Naive thymus-derived CD4-positive, alpha-beta T cell (primary cell): ENCODE measurements around the gene TCF7L1. TPM values are rescaled to one million over a fixed set of nuclear protein-coding genes. Genes with fewer than 3 reads are reported as not detected.

Source experiments
- ATAC-seq: fragments of 150-1000 bp; cut with Tn5 transposase; 2 replicates; pipeline ENCODE4 v1.10.0; 2021; ENCODE audit warnings: mild to moderate bottlenecking, moderate library complexity
- CTCF ChIA-PET: fragments of 350-600 bp; sonication (Branson Sonifier 250); formaldehyde crosslinking; loops from one replicate; lab custom pipeline; 2021; ENCODE audit warnings: antibody characterized with exemption; lab: Charles Lee
- POLR2A ChIA-PET: fragments of 350-600 bp; sonication (Branson Sonifier 250); formaldehyde crosslinking; loops from one replicate; lab custom pipeline; 2021; ENCODE audit warnings: antibody characterized with exemption, inconsistent platforms; lab: Charles Lee
- DNase-seq, 9 donors: peaks; one replicate each; pipeline versions ENCODE4 v3.0.0 to v3.0.0-alpha.2; 2020 to 2022; ENCODE audit warnings: mixed read lengths in 1 of 9
- H3K27ac ChIP-seq: one replicate; pipeline ENCODE4 v1.7.0; 2013; ENCODE audit warnings: mild to moderate bottlenecking, low read depth, low read length, moderate library complexity
- H3K27me3 ChIP-seq, 2 donors: one replicate each; pipeline ENCODE4 v1.7.0; 2013; ENCODE audit warnings: low read length in 2 of 2, mild to moderate bottlenecking in 2 of 2, moderate library complexity in 2 of 2; ENCODE audit not compliant: control insufficient read depth in 2 of 2, insufficient read depth in 2 of 2
- H3K36me3 ChIP-seq, 3 experiments: 1 replicate in 2 of 3; 2 replicates in 1 of 3; pipeline ENCODE4 v1.7.0; 2013; ENCODE audit warnings: low read length in 3 of 3, mild to moderate bottlenecking in 3 of 3, moderate library complexity in 1 of 3; ENCODE audit not compliant: insufficient read depth in 3 of 3, control insufficient read depth in 2 of 3
- H3K4me1 ChIP-seq, 2 donors: one replicate each; pipeline ENCODE4 v1.7.0; 2013; ENCODE audit warnings: low read length in 2 of 2, mild to moderate bottlenecking in 2 of 2, moderate library complexity in 1 of 2; ENCODE audit not compliant: control insufficient read depth in 2 of 2, insufficient read depth in 2 of 2
- H3K4me3 ChIP-seq: 2 replicates; pipeline ENCODE4 v1.7.0; 2013; ENCODE audit warnings: mild to moderate bottlenecking, low read length
- H3K9me3 ChIP-seq, 3 experiments: 1 replicate in 2 of 3; 2 replicates in 1 of 3; pipeline ENCODE4 v1.7.0; 2013; ENCODE audit warnings: low read length in 3 of 3; ENCODE audit not compliant: control insufficient read depth in 2 of 3
- H3K27ac Mint-ChIP-seq, 9 donors: one replicate each; pipeline ENCODE4 v1.8.0; 2020 to 2022; ENCODE audit warnings: mixed read lengths in 9 of 9, mild to moderate bottlenecking in 8 of 9, moderate library complexity in 5 of 9, inconsistent platforms in 2 of 9
- H3K27me3 Mint-ChIP-seq, 5 donors: one replicate each; pipeline ENCODE4 v1.8.0; 2021 to 2022; ENCODE audit warnings: mixed read lengths in 5 of 5, mild to moderate bottlenecking in 1 of 5
- H3K36me3 Mint-ChIP-seq, 5 donors: one replicate each; pipeline ENCODE4 v1.8.0; 2020 to 2022; ENCODE audit warnings: mixed read lengths in 5 of 5, mild to moderate bottlenecking in 3 of 5, inconsistent platforms in 1 of 5
- H3K4me1 Mint-ChIP-seq, 7 donors: one replicate each; pipeline ENCODE4 v1.8.0; 2020 to 2022; ENCODE audit warnings: mixed read lengths in 7 of 7, mild to moderate bottlenecking in 3 of 7, inconsistent platforms in 1 of 7
- H3K4me3 Mint-ChIP-seq, 10 donors: one replicate each; pipeline ENCODE4 v1.8.0; 2020 to 2022; ENCODE audit warnings: mild to moderate bottlenecking in 10 of 10, mixed read lengths in 10 of 10, moderate library complexity in 6 of 10, inconsistent platforms in 2 of 10
- H3K9me3 Mint-ChIP-seq, 11 donors: one replicate each; pipeline ENCODE4 v1.8.0; 2020 to 2022; ENCODE audit warnings: mixed read lengths in 11 of 11, mild to moderate bottlenecking in 4 of 11, inconsistent platforms in 1 of 11, moderate library complexity in 1 of 11
- intact Hi-C, 2 donors: fragments of 100-400 bp; cut with micrococcal nuclease; formaldehyde crosslinking; loops; one replicate each; pipeline ENCODE4 v1.15.1; 2023
- polyA plus RNA-seq, 2 donors: library from polyadenylated mRNA; unstranded; fragments of 300-500 nt; fragmentation: Illumina TruSeq; gene quantifications; one replicate each; pipeline ENCODE4 v1.2.3, GENCODE V29; 2021
- total RNA-seq, 6 experiments: library from RNA in 5 of 6; stranded (reverse) in 5 of 6; gene quantifications; 1 replicate in 5 of 6; 2 replicates in 1 of 6; pipeline ENCODE4 v1.2.3 and lab custom pipeline; 2021 to 2026

TCF7L1 gene
- total and polyA plus RNA-seq, 7 experiments from 2014 or later: 0.08 to 0.16 TPM; not detected in 5

GRCh38 chr2:85250045-85250444, 116.9 kb downstream of the TCF7L1 start:
- intact Hi-C loops: no loop called here
- ATAC-seq: no peak
- Mint-ChIP-seq H3K4me3 (no peak overlapping the region), H3K36me3 (no peaks in the 10 kb centered on the region), H3K4me1 (no peaks in the 10 kb centered on the region), H3K27me3 (peaks cover 0 to 9% (median 0%) of the 10 kb centered on the region in 5 donors), H3K9me3 (peaks cover 0 to 2% (median 0%) of the 10 kb centered on the region in 11 donors), H3K27ac (peak overlapping the region in 1 of 9 donors; percentile 18)
- no peak overlapping the region for H3K4me3 ChIP-seq
- DNase-seq: no peak
- H3K36me3 ChIP-seq: no peaks in the 10 kb centered on the region
- ChIA-PET POLR2A (no interaction called here), CTCF (no interaction called here)
- no peak overlapping the region for H3K27ac ChIP-seq
- no peaks in the 10 kb centered on the region for H3K9me3 ChIP-seq
- no peaks in the 10 kb centered on the region for H3K27me3 ChIP-seq
- no peaks in the 10 kb centered on the region for H3K4me1 ChIP-seq

GRCh38 chr2:85251070-85251616, 118.0 kb downstream of the TCF7L1 start:
- Histone ChIP-seq H3K9me3 (no peaks in the 10 kb centered on the region), H3K27ac (no peak overlapping the region), H3K4me3 (no peak overlapping the region), H3K27me3 (no peaks in the 10 kb centered on the region), H3K36me3 (no peaks in the 10 kb centered on the region), H3K4me1 (no peaks in the 10 kb centered on the region)
- H3K9me3 Mint-ChIP-seq: peaks cover 0 to 2% (median 0%) of the 10 kb centered on the region in 11 donors
- H3K27me3 Mint-ChIP-seq: peaks cover 0 to 9% (median 0%) of the 10 kb centered on the region in 5 donors
- H3K4me3 Mint-ChIP-seq: no peak overlapping the region
- intact Hi-C loops: no loop called here
- ChIA-PET CTCF (no interaction called here), POLR2A (no interaction called here)
- ATAC-seq (no peak), DNase-seq (no peak)
- no peaks in the 10 kb centered on the region for H3K4me1 Mint-ChIP-seq
- H3K27ac Mint-ChIP-seq: no peak overlapping the region
- H3K36me3 Mint-ChIP-seq: no peaks in the 10 kb centered on the region

GRCh38 chr2:85253890-85254289, 120.7 kb downstream of the TCF7L1 start:
- ChIA-PET POLR2A (no interaction called here), CTCF (no interaction called here)
- no peak overlapping the region for H3K27ac Mint-ChIP-seq
- H3K27me3 ChIP-seq: no peaks in the 10 kb centered on the region
- intact Hi-C loops: no loop called here
- DNase-seq (no peak), ATAC-seq (no peak)
- H3K4me1 ChIP-seq: no peaks in the 10 kb centered on the region
- no peaks in the 10 kb centered on the region for H3K4me1 Mint-ChIP-seq
- H3K4me3 Mint-ChIP-seq: no peak overlapping the region
- peaks cover 0 to 2% (median 0%) of the 10 kb centered on the region in 5 donors for H3K27me3 Mint-ChIP-seq
- no peak overlapping the region for H3K4me3 ChIP-seq
- H3K36me3 Mint-ChIP-seq: no peaks in the 10 kb centered on the region
- no peaks in the 10 kb centered on the region for H3K36me3 ChIP-seq
- peaks cover 0 to 2% (median 0%) of the 10 kb centered on the region in 11 donors for H3K9me3 Mint-ChIP-seq
- H3K9me3 ChIP-seq: no peaks in the 10 kb centered on the region
- H3K27ac ChIP-seq: no peak overlapping the region

GRCh38 chr2:85254540-85255300, 121.5 kb downstream of the TCF7L1 start:
- Histone ChIP-seq H3K27me3 (no peaks in the 10 kb centered on the region), H3K36me3 (no peaks in the 10 kb centered on the region), H3K27ac (no peak overlapping the region), H3K4me3 (no peak overlapping the region), H3K9me3 (no peaks in the 10 kb centered on the region), H3K4me1 (no peaks in the 10 kb centered on the region)
- Mint-ChIP-seq H3K27me3 (peaks cover 0 to 2% (median 0%) of the 10 kb centered on the region in 5 donors), H3K27ac (no peak overlapping the region), H3K9me3 (peaks cover 0 to 2% (median 0%) of the 10 kb centered on the region in 11 donors), H3K4me1 (no peaks in the 10 kb centered on the region), H3K36me3 (no peaks in the 10 kb centered on the region), H3K4me3 (no peak overlapping the region)
- no peak for ATAC-seq
- ChIA-PET CTCF (no interaction called here), POLR2A (no interaction called here)
- DNase-seq: no peak
- intact Hi-C loops: no loop called here

GRCh38 chr2:85255456-85255812, 122.2 kb downstream of the TCF7L1 start:
- Mint-ChIP-seq H3K27ac (no peak overlapping the region), H3K9me3 (peaks cover 0 to 2% (median 0%) of the 10 kb centered on the region in 11 donors), H3K4me1 (no peaks in the 10 kb centered on the region), H3K4me3 (no peak overlapping the region), H3K27me3 (peaks cover 0 to 2% (median 0%) of the 10 kb centered on the region in 5 donors), H3K36me3 (no peaks in the 10 kb centered on the region)
- ATAC-seq: no peak
- no peak overlapping the region for H3K4me3 ChIP-seq
- CTCF ChIA-PET: no interaction called here
- no peaks in the 10 kb centered on the region for H3K36me3 ChIP-seq
- H3K27me3 ChIP-seq: no peaks in the 10 kb centered on the region
- H3K27ac ChIP-seq: no peak overlapping the region
- POLR2A ChIA-PET: no interaction called here
- no peaks in the 10 kb centered on the region for H3K4me1 ChIP-seq
- DNase-seq: no peak
- intact Hi-C loops: no loop called here
- no peaks in the 10 kb centered on the region for H3K9me3 ChIP-seq

GRCh38 chr2:85255813-85256594, 122.8 kb downstream of the TCF7L1 start:
- no peaks in the 10 kb centered on the region for H3K4me1 ChIP-seq
- Mint-ChIP-seq H3K4me1 (no peaks in the 10 kb centered on the region), H3K9me3 (peaks cover 0 to 2% (median 0%) of the 10 kb centered on the region in 11 donors), H3K36me3 (no peaks in the 10 kb centered on the region), H3K27me3 (peaks cover 0 to 2% (median 0%) of the 10 kb centered on the region in 5 donors), H3K4me3 (no peak overlapping the region), H3K27ac (no peak overlapping the region)
- H3K27ac ChIP-seq: no peak overlapping the region
- no peaks in the 10 kb centered on the region for H3K36me3 ChIP-seq
- no peaks in the 10 kb centered on the region for H3K27me3 ChIP-seq
- no peaks in the 10 kb centered on the region for H3K9me3 ChIP-seq
- POLR2A ChIA-PET: no interaction called here
- intact Hi-C loops: no loop called here
- CTCF ChIA-PET: interaction anchor here (1.9 kb wide), 1 partner anchor 10 kb away, joined by 7 read pairs; no protein-coding TSS in a partner anchor
- no peak for ATAC-seq
- DNase-seq: no peak
- H3K4me3 ChIP-seq: no peak overlapping the region
